Motor neuron (in vitro differentiated cells): ENCODE results near the gene SREK1. TPM values are rescaled to one million over a fixed set of nuclear protein-coding genes. Genes with fewer than 3 reads are reported as not detected.

ENCODE experiments used
- ATAC-seq, 8 experiments: fragments of 200-7000 bp; cut with Tn5 transposase; replicated peaks in 6 of 8; 2 replicates each; pipeline ENCODE4 v1.8.0; 2021; ENCODE audit warnings: mild to moderate bottlenecking in 8 of 8, moderate library complexity in 8 of 8
- H3K27ac ChIP-seq, 2 donors: fragments of 250-450 bp; sonication (Bioruptor Pico); 2 replicates each; pipeline ENCODE4 v1.9.0; 2021; ENCODE audit warnings: antibody characterized with exemption in 2 of 2, mild to moderate bottlenecking in 2 of 2, moderate library complexity in 1 of 2
- H3K4me1 ChIP-seq, 2 donors: fragments of 250-450 bp; sonication (Bioruptor Pico); replicated peaks in 1 of 2; 2 replicates each; pipeline ENCODE4 v1.6.1; 2021; ENCODE audit warnings: antibody characterized with exemption in 2 of 2, mild to moderate bottlenecking in 2 of 2, moderate library complexity in 1 of 2
- H3K4me3 ChIP-seq, 5 donors: fragments of 250-450 bp; sonication (Bioruptor Pico); 2 replicates each; pipeline ENCODE4 v1.9.0; 2021; ENCODE audit warnings: antibody characterized with exemption in 5 of 5, mild to moderate bottlenecking in 5 of 5, moderate library complexity in 4 of 5
- WGBS, 10 experiments: fragments of 450-650 bp; shearing (Covaris generic); methylation state at CpG; one replicate each; pipeline ENCODE4 v1.0.0; 2022; 5-methylcytosine and 5-hydroxymethylcytosine counted together
- in situ Hi-C, 9 experiments: fragments of 400-800 bp; cut with MboI; loops; one replicate each; pipeline ENCODE4 v1.15.0; 2021; ENCODE audit warnings: low sequenced_read_pairs in 9 of 9, low pct_unique_long_range_greater_than_20kb in 2 of 9; ENCODE audit not compliant: unreplicated experiment in 9 of 9
- total RNA-seq, 8 experiments: library from RNA; unstranded; fragments of 300-600 nt; gene quantifications; 2 replicates each; pipeline versions ENCODE4 v1.2.3 to v1.2.4, GENCODE V29; 2022

The SREK1 gene
- total RNA-seq, 8 experiments from 2014 or later: 38.5 to 143 (median 62.8) TPM

- no peak for ATAC-seq
- WGBS, 10 experiments: 17 to 90% (median 80%) methylated on average over 1 to 2 of the region's 2 CpGs; no CpG with 5 or more reads in 1 of the 10 experiments
- H3K27ac ChIP-seq: no peak overlapping the region
- in situ Hi-C loops: no loop called here
- peaks cover 2 to 15% of the 10 kb centered on the region in 2 donors for H3K4me1 ChIP-seq
- H3K4me3 ChIP-seq: no peak overlapping the region
Measured at GRCh38 chr5:66142417-66142816, 1.7 kb upstream of the SREK1 start.

DNA sequence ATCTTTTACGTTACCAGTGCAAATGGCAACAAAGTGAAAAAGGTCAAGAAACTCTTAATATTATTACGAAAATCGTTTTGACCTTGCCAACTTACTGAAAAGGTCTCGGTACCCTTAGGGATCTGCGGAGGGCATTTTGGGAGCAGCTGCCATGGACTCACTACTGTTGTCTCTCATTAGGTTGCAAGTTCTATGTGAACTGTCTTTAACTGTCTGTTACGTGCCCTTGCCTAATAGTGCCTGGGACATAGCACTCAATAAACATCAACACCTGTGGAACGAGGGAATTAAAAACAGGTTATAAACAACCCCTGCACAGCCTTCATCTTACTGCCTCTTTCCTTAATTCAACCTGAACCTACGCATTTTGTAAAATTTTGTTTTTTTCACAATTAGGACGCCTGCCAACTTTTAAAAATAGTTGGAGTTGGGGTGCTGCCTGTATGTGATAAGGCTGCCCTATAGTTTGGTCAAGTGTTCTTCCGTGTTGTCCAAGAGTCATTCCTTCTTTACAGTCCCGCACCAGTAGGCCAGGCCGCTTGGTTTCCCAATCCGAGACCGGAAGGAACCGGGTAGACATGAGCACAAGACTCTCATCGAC lies 527 bp upstream of the SREK1 start:
- no peak for ATAC-seq
- Histone ChIP-seq H3K4me1 (peaks cover 2 to 17% of the 10 kb centered on the region in 2 donors), H3K4me3 (peak overlapping the region; percentile 69 to 95 (median 90)), H3K27ac (peak overlapping the region; percentile 99)
- 15 to 56% (median 36%) methylated on average over 2 to 15 of the region's 16 CpGs for WGBS, 10 experiments
- in situ Hi-C loops: no loop called here

DNA sequence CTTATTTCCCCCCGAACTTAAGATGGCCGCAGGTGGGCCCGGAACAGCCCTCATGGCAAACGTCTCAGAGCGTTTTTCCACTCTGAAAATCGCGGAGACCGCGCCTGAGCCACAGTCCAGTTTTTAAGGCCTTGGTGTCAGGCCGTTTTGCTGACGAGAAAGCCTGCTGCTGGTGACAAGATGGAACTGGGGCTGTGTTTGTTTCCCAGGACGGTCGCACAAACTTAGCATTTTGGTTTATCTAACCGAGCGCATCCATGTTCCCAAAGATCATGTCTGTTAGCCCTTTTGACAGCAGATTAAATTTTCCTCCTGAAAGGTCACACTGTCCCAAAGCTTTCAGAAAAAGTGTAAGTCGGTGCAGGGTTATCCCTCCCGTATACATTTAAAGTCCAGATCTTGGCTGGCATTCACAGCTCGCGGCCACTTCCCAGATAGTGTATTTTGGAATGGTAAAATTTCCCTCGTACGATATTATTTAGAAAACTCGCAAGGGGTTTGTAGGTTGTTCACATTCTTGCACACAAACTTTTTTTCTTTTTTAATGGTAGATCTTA lies 812 bp downstream of the SREK1 start:
- 0 to 2% (median 1%) methylated on average over 4 to 19 of the region's 22 CpGs for WGBS, 10 experiments
- Histone ChIP-seq H3K4me3 (peak overlapping the region; percentile 69 to 95 (median 90)), H3K4me1 (peaks cover 2 to 17% of the 10 kb centered on the region in 2 donors), H3K27ac (peak overlapping the region; percentile 99)
- ATAC-seq: peak; percentile 24 to 46 (median 41)
- in situ Hi-C loops: no loop called here

DNA sequence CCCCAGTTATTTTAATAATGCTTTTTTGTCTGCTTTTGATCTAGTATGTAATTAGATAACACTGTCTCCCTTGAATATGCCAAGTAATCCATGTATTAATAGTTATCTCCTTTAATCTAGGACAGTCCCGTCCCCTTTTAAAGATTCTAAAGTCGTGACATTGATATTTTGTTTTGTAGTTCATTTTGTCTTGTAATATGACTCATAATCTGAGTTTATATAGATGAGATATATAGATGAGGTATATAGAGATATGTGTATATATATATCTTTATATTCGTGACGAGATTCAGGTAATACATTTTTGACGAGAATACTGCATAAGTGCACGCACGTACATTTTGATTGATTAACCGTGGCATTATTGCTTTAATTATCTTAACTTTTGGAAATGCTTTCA lies 1.6 kb downstream of the SREK1 start:
- H3K4me3 ChIP-seq: peak overlapping the region; percentile 69 to 95 (median 90)
- in situ Hi-C loops: no loop called here

GRCh38 chr5:66149950-66150349 lies 5.8 kb downstream of the SREK1 start:
- 75 to 100% (median 100%) methylated on average over 1 to 3 of the region's 3 CpGs; no CpG with 5 or more reads in 2 of the 10 experiments for WGBS, 10 experiments
- in situ Hi-C loops: loop anchor here in 1 of 9 experiments (25.0 kb wide), 1 partner anchor 612 kb away; no protein-coding TSS in a partner anchor
- Histone ChIP-seq H3K4me3 (no peak overlapping the region), H3K27ac (no peak overlapping the region), H3K4me1 (peaks cover 0 to 13% of the 10 kb centered on the region in 2 donors)
- no peak for ATAC-seq

More for the DNA sequence above, 1.6 kb downstream of the SREK1 start:
- WGBS, 10 experiments: 0 to 67% (median 37%) methylated on average over 1 to 8 of the region's 8 CpGs
- Histone ChIP-seq H3K4me1 (peaks cover 2 to 17% of the 10 kb centered on the region in 2 donors), H3K27ac (no peak overlapping the region)
- no peak for ATAC-seq

DNA sequence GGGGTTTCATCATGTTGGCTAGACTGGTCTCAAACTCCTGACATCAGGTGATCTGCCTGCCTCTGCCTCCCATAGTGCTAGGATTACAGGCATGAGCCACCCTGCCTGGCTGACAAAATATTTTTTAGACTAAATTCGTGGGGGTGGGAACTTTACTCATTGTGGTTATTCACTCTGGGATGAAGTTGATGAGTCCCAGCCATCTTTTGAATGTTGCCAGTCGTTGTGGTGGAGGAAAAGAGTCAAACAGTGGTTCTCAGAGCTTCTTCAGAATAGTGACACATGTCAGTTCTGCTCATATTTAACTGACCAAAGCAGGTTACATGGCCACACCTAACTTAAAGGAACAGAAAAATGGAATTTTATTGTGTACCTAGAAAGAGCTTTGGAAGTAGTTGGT lies 6.9 kb downstream of the SREK1 start:
- in situ Hi-C loops: loop anchor here in 1 of 9 experiments (25.0 kb wide), 1 partner anchor 611 kb away; no protein-coding TSS in a partner anchor
- Histone ChIP-seq H3K4me3 (no peak overlapping the region), H3K4me1 (peaks cover 0 to 13% of the 10 kb centered on the region in 2 donors), H3K27ac (no peak overlapping the region)
- WGBS, 10 experiments: 75 to 100% (median 92%) methylated on average over 1 to 2 of the region's 2 CpGs; no CpG with 5 or more reads in 2 of the 10 experiments
- no peak for ATAC-seq

DNA sequence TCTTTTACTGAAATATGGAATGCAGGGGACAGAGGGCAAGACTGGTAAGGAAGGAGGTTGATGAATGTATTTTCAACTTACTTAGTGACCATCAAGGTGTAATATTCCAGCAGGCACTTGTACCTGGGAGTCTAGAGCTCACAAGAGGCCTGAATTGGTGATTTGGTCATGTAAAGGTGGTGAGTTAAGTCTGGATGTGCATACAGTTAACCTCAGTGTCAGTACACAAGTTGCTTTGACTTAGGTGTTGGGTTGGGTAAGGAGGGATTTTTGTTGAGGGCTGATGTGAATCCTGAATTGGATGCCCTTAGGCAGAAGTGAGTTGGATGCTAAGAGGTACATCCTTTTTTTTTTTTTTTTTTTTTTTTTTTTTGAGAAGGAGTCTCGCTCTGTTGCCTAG lies 7.4 kb downstream of the SREK1 start:
- ATAC-seq: peak in 1 of 8 experiments; percentile 27
- H3K27ac ChIP-seq: no peak overlapping the region
- H3K4me3 ChIP-seq: no peak overlapping the region
- WGBS, 10 experiments: no CpG with 5 or more reads among the region's 1 CpG
- H3K4me1 ChIP-seq: peaks cover 0 to 11% of the 10 kb centered on the region in 2 donors
- in situ Hi-C loops: loop anchor here in 1 of 9 experiments (25.0 kb wide), 1 partner anchor 611 kb away; no protein-coding TSS in a partner anchor

- Histone ChIP-seq H3K4me1 (no peaks in the 10 kb centered on the region), H3K4me3 (no peak overlapping the region), H3K27ac (no peak overlapping the region)
- no peak for ATAC-seq
- in situ Hi-C loops: loop anchor here in 1 of 9 experiments (25.0 kb wide), 1 partner anchor 605 kb away; no protein-coding TSS in a partner anchor
- WGBS, 10 experiments: 56 to 100% (median 100%) methylated on average over 1 of the region's 1 CpG; no CpG with 5 or more reads in 2 of the 10 experiments
Measured at GRCh38 chr5:66157046-66157445, 12.9 kb downstream of the SREK1 start.

GRCh38 chr5:66161356-66161755 lies 17.3 kb downstream of the SREK1 start:
- Histone ChIP-seq H3K4me1 (no peaks in the 10 kb centered on the region), H3K27ac (no peak overlapping the region), H3K4me3 (no peak overlapping the region)
- in situ Hi-C loops: loop anchor here in 1 of 9 experiments (25.0 kb wide), 1 partner anchor 601 kb away; no protein-coding TSS in a partner anchor
- no peak for ATAC-seq
- 85 to 100% (median 97%) methylated on average over 1 to 5 of the region's 5 CpGs; no CpG with 5 or more reads in 1 of the 10 experiments for WGBS, 10 experiments

DNA sequence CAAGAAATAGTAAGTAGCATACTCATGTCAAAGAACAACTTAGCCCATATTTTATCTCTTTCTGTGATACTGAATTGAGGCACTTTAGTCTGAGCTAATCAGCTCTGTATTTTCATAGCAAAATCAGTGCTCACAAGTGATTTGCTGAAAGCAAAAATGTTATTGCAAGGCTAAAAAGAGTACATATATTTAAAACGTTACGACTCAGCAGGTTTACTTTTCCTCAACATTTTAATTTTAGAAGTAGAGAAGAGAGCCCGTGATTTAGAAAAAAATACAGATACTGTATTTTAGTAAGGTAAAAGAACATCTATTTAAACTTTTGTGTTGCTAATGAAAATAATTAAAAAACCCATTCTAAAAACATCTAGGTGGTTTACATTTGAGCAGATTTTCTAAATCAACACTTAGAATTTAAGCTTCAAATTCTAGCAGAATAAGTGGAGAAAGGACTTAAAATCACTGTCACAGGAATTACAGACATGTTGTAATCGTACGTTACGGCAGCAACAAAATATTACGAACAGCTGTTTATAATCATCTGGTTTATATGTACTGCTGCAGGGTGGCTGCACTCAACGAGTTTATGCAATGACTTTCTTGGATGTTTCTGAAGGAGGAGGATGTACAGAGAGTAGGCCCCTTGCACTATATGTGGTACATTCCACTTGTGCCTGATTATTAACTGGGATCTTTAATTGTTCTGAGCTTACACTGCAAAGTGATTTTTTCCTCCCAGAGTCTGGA lies 20.1 kb downstream of the SREK1 start:
- 48 to 95% (median 87%) methylated on average over 1 to 8 of the region's 8 CpGs for WGBS, 10 experiments
- no peak for ATAC-seq
- in situ Hi-C loops: loop anchor here in 1 of 9 experiments (25.0 kb wide), 1 partner anchor 598 kb away; no protein-coding TSS in a partner anchor
- Histone ChIP-seq H3K27ac (no peak overlapping the region), H3K4me3 (no peak overlapping the region), H3K4me1 (no peaks in the 10 kb centered on the region)

GRCh38 chr5:66168226-66168625 lies 24.1 kb downstream of the SREK1 start:
- no peaks in the 10 kb centered on the region for H3K4me1 ChIP-seq
- H3K27ac ChIP-seq: no peak overlapping the region
- no peak for ATAC-seq
- WGBS, 10 experiments: 88 to 100% (median 100%) methylated on average over 1 to 4 of the region's 4 CpGs; no CpG with 5 or more reads in 2 of the 10 experiments
- H3K4me3 ChIP-seq: no peak overlapping the region
- in situ Hi-C loops: loop anchor here in 1 of 9 experiments (25.0 kb wide), 1 partner anchor 594 kb away; no protein-coding TSS in a partner anchor

DNA sequence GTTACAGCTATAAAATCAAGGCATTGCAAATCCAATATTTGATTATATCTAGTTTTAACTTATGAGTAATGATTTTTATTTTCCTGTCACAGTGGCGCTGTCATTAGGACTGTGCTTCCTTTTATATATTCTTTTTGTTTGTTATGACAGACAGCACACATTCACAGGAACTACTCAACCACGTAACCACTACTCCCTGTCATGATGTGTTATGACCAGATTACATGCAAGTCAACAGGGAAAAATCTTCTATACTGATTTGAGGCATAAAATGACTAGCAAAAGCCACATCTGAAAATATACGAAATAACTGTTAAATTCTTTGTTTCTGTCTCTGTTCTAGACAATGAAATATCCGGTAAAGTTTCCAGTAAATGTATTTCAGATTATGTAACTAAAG lies 25.4 kb downstream of the SREK1 start:
- no peak overlapping the region for H3K4me3 ChIP-seq
- WGBS, 10 experiments: 78 to 100% (median 96%) methylated on average over 3 to 4 of the region's 4 CpGs
- peak in 1 of 8 experiments; percentile 13 for ATAC-seq
- in situ Hi-C loops: loop anchor here in 1 of 9 experiments (25.0 kb wide), 1 partner anchor 593 kb away; no protein-coding TSS in a partner anchor
- no peak overlapping the region for H3K27ac ChIP-seq
- no peaks in the 10 kb centered on the region for H3K4me1 ChIP-seq
